Measurements from ENCODE around the gene TCFL5. TPM values are rescaled to one million over a fixed set of nuclear protein-coding genes. Genes with fewer than 3 reads are reported as not detected.

Gene TCFL5
- total RNA-seq, 4 donors from 2014 or later: 15.3 to 26.6 (median 20.6) TPM

DNA sequence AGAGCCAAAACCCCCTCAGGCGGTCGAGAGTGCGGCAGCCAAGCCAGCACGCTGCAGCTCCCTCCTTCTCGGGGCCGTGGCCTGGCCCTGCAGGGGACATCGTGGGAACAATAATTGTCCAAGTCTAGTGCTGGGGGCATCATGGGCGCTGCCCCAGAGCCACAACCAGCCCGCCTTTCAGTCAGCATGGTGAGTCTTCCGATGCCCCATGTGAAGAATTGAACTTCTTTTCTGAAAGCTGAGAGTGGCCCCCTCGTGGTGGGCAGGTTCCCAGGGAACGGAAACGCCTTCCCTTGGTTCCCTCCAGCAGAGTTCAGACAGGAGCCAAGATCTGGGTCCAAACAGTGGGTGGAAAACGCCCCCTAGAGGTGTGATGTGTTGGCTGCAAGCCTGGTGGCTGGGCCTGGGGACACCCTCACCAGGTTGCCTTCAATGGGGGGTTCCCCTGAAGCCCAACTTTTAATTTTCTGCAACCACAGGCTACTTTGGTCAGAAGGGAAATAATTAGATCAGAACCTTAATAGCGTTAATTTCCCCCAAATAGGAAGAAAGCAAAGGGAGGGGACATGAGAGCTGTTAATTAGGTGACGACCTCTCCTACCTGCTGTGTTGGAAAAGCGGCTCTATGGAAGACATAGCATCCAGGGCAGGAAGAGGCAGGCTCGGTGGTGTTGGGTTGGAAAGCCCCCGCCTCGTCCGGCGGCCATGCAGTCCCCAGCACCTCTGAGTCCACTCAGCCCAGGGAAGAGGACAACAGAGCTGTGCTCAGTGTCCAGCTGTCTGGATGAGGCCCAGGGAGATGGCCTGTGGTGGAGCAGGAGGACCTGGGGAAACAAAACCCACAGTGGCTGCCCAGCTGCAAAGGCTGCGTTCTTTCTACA is 70.1 kb downstream of the TCFL5 start:
- Histone ChIP-seq H3K36me3 (no peaks in the 10 kb centered on the region), H3K27me3 (no peaks in the 10 kb centered on the region), H3K4me3 (replicated peaks in 1 of 3) (no peak overlapping the region), H3K27ac (no peak overlapping the region), H3K9me3 (no peaks in the 10 kb centered on the region), H3K4me1 (peaks cover 12 to 17% of the 10 kb centered on the region in 2 donors)
- intact Hi-C loops (cut with DNase I): loop anchor here (2.0 to 5.0 kb wide), 2 partner anchors 121 to 294 kb away; no protein-coding TSS in a partner anchor
- TF ChIP-seq, protein P1, sequence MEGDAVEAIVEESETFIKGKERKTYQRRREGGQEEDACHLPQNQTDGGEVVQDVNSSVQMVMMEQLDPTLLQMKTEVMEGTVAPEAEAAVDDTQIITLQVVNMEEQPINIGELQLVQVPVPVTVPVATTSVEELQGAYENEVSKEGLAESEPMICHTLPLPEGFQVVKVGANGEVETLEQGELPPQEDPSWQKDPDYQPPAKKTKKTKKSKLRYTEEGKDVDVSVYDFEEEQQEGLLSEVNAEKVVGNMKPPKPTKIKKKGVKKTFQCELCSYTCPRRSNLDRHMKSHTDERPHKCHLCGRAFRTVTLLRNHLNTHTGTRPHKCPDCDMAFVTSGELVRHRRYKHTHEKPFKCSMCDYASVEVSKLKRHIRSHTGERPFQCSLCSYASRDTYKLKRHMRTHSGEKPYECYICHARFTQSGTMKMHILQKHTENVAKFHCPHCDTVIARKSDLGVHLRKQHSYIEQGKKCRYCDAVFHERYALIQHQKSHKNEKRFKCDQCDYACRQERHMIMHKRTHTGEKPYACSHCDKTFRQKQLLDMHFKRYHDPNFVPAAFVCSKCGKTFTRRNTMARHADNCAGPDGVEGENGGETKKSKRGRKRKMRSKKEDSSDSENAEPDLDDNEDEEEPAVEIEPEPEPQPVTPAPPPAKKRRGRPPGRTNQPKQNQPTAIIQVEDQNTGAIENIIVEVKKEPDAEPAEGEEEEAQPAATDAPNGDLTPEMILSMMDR (IDR thresholded peaks at IDR 0.05): peak; percentile 79 to 93 (median 84)
- no peak for TF ChIP-seq POLR2A (IDR thresholded peaks at IDR 0.05)
- peak; percentile 82 to 84 for DNase-seq
- 34 to 40% methylated on average over 22 of the region's 23 CpGs for WGBS, 2 donors

Small RNA genes within 50 kb of the gene (small RNA-seq; reads per million reads assigned to genes)
- not detected for gene DPH3P1

Other genes starting within 250 kb of the TCFL5 start
- gene SLCO4A1, start 219.3 kb downstream of the TCFL5 start, total RNA-seq: 10 to 100 TPM in 1 of 4 donors, 1 to 10 TPM in 3; 5.3 to 18.3 (median 6.7) TPM
- under 1 TPM in 1 of 4 donors, not detected in 3; 0.67 TPM for gene NTSR1, start 153.0 kb downstream of the TCFL5 start, total RNA-seq
- 10 to 100 TPM in 3 of 4 donors, 1 to 10 TPM in 1; 9.9 to 14.6 (median 12.4) TPM for gene MRGBP, start 65.3 kb downstream of the TCFL5 start, total RNA-seq
- gene OGFR, start 57.0 kb downstream of the TCFL5 start, total RNA-seq: 10 to 100 TPM; 50.0 to 67.6 (median 63.7) TPM
- gene COL9A3, start 44.8 kb downstream of the TCFL5 start, total RNA-seq: 100 to 1,000 TPM in 1 of 4 donors, 10 to 100 TPM in 2, 1 to 10 TPM in 1; 5.3 to 113 (median 62.8) TPM
- gene DIDO1, start 64.7 kb upstream of the TCFL5 start, total RNA-seq: 10 to 100 TPM; 67.7 to 92.9 (median 72.2) TPM
- 10 to 100 TPM; 30.3 to 38.5 (median 34.5) TPM for gene GID8, start 76.3 kb upstream of the TCFL5 start, total RNA-seq
- gene SLC17A9, start 90.9 kb upstream of the TCFL5 start, total RNA-seq: 1 to 10 TPM in 2 of 4 donors, under 1 TPM in 2; 0.68 to 1.6 (median 1.00) TPM
- gene BHLHE23, start 145.1 kb upstream of the TCFL5 start, total RNA-seq: not detected